LNCaP clone FGC (cell line): ENCODE results near the gene ATP6AP1.

Experiments used
- DNase-seq: peaks from one replicate; pipeline ENCODE4 v3.0.0-alpha.2; 2011; ENCODE audit warnings: low read depth
- H3K4me3 ChIP-seq: 2 replicates; pipeline ENCODE4 v1.5.1; 2011; ENCODE audit warnings: mild to moderate bottlenecking, low read depth, low read length, control low read depth
- CTCF ChIP-seq: IDR thresholded peaks from 2 replicates; pipeline ENCODE4 v1.5.1; 2012; ENCODE audit warnings: mild to moderate bottlenecking; ENCODE audit not compliant: control insufficient read depth, insufficient read depth; ENCODE audit errors: extremely low read depth

Gene ATP6AP1

GRCh38 chrX:154426916-154427770 is 1.3 kb upstream of the ATP6AP1 start:
- H3K4me3 ChIP-seq, result no peak overlapping the region
- DNase-seq, result no peak
- no peak for TF ChIP-seq CTCF

GRCh38 chrX:154429711-154430110 is 1.2 kb downstream of the ATP6AP1 start:
- peak overlapping the region; percentile 72 for H3K4me3 ChIP-seq
- no peak for TF ChIP-seq CTCF
- no peak for DNase-seq

DNA sequence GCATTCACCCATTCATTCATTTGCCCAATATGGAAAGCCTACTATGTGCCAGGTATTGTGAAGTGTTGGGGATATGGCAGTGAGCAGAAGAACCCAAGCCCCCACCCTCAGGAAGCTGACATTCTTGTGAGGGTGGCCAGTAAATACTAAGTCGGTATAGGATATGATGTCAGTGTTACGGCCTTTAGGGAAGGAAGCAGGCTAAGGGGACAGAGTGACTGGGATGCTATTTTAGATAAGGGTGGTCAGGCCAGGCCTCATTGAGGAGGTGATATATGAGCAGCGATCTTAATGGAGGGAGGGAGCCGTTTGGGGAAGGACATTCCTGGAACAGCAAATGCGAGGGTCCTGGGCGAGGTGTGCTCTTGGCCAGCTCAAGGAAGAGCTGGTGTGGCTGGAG is 2.0 kb downstream of the ATP6AP1 start:
- peak overlapping the region; percentile 21; the same call in 1 of the 2 replicates for H3K4me3 ChIP-seq
- no peak for TF ChIP-seq CTCF
- DNase-seq, result no peak

DNA sequence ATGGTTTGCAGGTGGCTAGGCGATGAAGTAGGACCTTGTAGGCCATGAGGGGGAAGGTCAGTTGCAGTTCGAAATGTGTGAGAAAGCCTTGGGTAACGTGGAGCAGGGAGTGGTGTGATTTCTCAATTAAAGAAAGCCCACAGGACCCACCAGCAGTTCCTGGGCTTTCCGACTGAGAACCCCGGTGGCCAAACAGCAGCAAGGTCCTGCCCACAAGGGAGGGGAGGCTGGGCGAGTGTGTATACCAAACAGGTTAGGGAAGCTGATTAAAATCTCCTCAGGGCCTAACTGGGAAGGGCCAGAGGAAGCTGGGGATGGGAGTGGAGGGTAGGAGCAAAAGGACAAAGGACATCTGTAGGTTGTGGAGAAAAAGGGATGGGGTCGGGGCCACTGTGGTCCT is 2.4 kb downstream of the ATP6AP1 start:
- DNase-seq, result peak; percentile 31
- TF ChIP-seq CTCF, result no peak
- H3K4me3 ChIP-seq, result peak overlapping the region; percentile 21; the same call in 1 of the 2 replicates

DNA sequence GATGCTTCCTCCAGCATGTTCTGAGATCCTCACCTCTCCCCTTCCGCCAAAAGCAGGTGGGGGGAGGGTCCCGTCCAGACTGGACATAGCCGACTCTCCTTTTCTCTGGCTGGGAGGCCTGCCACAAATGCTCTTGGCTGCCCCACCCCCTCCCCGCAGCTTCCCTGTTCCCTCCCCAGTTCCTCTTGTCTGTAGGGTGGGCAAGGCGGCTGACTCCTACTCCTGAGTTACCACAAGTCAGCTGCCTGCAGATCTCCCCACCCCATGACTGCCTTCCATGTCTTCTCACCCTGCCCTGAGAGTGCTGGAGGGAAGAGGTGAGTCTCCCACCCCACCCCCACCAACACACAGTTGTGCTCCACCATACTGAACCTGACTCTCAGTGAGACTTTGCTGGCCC is 2.9 kb downstream of the ATP6AP1 start:
- DNase-seq, result no peak
- H3K4me3 ChIP-seq, result 0 out of 2 replicates have a peak overlapping the region, but pooled peaks have one; percentile 21
- no peak for TF ChIP-seq CTCF

- no peak overlapping the region for H3K4me3 ChIP-seq
- no peak for DNase-seq
- no peak for TF ChIP-seq CTCF
These were observed 3.7 kb downstream of the ATP6AP1 start for GRCh38 chrX:154432210-154432609.

DNA sequence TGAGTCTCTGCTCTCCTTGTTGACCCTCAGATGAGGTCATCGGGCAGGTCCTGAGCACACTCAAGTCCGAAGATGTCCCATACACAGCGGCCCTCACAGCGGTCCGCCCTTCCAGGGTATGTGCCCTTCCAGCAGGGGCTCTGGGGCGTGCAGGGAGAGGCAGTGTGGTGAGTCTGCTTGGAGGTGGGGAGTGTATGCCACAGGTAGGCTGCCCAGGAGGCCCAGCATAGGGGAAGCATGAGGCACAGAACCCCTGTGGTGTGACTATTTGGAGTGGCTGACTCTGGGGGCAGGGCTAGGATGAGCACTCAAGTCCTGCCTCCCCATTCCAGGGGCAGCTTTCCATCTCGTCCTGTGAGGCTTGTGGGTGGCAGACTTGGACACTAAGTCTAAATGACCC is 5.1 kb downstream of the ATP6AP1 start:
- no peak for DNase-seq
- no peak overlapping the region for H3K4me3 ChIP-seq
- TF ChIP-seq CTCF, result no peak
